Lower leg skin (tissue), 3 donors: ENCODE data around the gene FASTKD3.

Source experiments
- CTCF ChIP-seq, 3 donors: fragments of 450-650 bp; IDR thresholded peaks; one replicate each; pipeline ENCODE4 v1.5.1; 2016; ENCODE audit warnings: antibody characterized with exemption in 3 of 3, mild to moderate bottlenecking in 3 of 3, moderate library complexity in 2 of 3
- POLR2A ChIP-seq, 2 donors: fragments of 450-650 bp; IDR thresholded peaks; one replicate each; pipeline ENCODE4 v1.6.1; 2016 to 2017; ENCODE audit warnings: antibody characterized with exemption in 2 of 2, mild to moderate bottlenecking in 1 of 2, moderate library complexity in 1 of 2

DNA sequence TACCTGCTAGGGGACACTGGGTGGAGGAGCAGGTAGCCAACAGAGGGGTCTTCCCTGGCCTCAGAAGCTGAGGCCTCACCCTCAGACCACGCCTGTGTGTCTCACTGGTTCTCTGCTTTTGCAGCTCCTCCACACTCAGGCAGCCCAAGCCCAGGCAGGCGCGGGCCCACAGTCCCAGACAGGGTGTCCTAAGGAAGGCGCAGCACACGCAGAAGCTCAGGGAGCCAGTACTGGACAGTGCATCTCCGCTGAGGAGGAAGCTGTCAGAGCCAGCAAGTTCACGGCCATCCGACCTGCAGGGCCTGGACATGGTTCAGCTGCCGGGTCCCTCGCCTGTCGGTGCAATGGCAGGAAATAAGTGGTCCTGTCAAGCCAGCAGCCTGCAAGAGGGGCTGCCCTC lies 43.2 kb downstream of the FASTKD3 start:
- TF ChIP-seq CTCF (IDR thresholded peaks at IDR 0.05) (no peak), POLR2A (IDR thresholded peaks at IDR 0.05) (no peak)
